HG03432 (cell line): ENCODE results near the gene EIF4G1.

Experiments
- ATAC-seq: cut with Tn5 transposase; IDR thresholded peaks from one replicate; pipeline ENCODE4 v1.9.1; 2021; ENCODE audit warnings: mild to moderate bottlenecking, moderate library complexity; ENCODE audit not compliant: unreplicated experiment

EIF4G1 gene

DNA sequence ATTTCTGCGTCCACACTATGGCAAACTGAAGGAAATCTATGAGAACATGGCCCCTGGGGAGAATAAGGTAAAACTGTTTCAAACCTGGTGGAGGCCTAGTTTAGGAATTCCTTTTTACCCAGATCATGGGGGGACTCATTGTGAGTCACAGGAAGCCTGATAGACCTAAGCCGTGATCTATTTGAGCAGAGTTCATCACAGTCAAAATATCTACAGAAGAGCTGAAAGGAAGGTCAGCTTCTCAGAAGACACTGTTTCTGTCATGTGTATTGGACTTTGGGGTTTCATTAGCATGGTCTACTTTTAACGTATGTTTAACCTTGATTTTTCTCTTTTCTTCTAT lies 14.1 kb upstream of the EIF4G1 start:
- no peak for ATAC-seq

DNA sequence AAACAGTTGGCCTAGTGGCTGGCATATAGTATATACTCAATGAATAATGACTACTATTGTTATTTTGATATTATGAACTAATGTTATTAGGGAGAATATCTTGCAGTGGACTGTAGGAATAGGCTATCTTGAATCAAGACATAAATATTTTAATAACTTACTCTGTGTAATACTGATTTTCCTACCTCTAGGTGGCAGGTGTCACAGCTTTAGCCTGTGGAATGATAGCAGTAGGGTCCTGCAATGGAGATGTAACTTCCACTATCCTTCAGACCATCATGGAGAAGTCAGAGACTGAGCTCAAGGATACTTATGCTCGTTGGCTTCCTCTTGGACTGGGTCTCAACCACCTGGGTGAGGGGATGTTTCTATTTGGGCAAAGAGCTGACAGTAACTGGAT lies 8.8 kb upstream of the EIF4G1 start:
- no peak for ATAC-seq

DNA sequence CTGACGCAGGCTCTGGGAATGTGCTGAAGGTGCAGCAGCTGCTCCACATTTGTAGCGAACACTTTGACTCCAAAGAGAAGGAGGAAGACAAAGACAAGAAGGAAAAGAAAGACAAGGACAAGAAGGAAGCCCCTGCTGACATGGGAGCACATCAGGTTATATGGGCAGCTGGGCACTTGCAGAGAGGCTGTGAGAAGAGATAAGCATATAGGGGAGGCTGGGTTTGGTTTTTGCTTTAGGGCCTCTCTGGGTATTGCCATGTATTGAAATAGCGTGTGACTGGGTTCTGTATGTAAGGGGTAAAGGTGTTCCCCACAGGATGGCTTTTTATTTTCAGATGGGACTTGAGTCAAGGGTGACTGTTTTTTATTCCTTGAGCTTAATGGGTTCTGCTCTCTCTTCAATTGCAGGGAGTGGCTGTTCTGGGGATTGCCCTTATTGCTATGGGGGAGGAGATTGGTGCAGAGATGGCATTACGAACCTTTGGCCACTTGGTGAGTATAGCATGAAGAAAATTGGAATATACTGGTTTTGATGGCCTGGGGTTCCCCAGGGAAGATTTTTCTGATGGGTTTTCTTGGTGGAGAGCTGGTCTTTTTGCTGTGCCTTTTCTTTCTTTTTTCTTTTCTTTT lies 7.9 kb upstream of the EIF4G1 start:
- ATAC-seq, result no peak

DNA sequence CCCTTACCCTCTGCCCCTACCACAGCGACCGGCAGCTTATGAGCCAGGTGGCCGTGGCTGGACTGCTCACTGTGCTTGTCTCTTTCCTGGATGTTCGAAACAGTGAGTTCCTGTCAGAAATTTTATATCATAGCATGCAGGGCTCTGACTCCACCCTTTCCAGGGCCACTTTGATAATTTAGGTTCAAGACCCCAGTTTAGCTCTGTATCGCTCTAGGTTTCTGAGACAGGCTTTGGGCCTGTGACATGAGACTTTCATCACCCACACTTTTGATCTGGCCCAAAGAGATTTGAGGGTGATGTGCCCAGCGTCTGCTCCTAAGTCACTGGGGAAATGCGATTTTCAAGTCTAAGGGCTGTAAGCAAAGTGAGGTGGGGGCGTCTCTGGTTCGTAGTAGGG lies 6.5 kb upstream of the EIF4G1 start:
- ATAC-seq, result no peak

DNA sequence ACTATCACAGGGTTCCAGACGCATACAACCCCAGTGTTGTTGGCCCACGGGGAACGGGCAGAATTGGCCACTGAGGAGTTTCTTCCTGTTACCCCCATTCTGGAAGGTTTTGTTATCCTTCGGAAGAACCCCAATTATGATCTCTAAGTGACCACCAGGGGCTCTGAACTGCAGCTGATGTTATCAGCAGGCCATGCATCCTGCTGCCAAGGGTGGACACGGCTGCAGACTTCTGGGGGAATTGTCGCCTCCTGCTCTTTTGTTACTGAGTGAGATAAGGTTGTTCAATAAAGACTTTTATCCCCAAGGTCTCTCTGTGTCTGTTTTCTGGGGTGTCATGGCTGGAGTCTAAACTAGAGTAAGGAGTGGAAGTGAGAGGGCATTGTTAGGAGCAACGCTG lies 5.7 kb upstream of the EIF4G1 start:
- no peak for ATAC-seq

DNA sequence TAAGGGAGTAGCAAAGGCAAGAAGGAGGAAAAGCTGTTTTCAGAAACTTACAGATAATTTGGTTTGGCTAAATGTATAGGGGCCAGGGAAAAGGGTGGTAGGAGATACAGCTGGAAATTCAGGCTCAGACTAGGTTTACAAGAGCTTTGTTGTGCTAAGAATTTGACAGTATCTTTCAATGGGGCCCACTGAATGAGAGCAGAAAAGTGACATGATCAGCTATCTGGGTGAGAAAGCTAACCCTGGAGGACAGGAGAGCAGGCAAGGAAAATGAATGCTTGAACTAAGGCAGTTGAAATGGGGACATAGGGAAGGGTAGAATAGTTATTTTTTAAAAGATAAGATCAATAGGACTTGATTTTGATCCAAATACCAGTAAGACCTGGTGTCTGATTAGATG lies 2.8 kb upstream of the EIF4G1 start:
- ATAC-seq, result no peak

DNA sequence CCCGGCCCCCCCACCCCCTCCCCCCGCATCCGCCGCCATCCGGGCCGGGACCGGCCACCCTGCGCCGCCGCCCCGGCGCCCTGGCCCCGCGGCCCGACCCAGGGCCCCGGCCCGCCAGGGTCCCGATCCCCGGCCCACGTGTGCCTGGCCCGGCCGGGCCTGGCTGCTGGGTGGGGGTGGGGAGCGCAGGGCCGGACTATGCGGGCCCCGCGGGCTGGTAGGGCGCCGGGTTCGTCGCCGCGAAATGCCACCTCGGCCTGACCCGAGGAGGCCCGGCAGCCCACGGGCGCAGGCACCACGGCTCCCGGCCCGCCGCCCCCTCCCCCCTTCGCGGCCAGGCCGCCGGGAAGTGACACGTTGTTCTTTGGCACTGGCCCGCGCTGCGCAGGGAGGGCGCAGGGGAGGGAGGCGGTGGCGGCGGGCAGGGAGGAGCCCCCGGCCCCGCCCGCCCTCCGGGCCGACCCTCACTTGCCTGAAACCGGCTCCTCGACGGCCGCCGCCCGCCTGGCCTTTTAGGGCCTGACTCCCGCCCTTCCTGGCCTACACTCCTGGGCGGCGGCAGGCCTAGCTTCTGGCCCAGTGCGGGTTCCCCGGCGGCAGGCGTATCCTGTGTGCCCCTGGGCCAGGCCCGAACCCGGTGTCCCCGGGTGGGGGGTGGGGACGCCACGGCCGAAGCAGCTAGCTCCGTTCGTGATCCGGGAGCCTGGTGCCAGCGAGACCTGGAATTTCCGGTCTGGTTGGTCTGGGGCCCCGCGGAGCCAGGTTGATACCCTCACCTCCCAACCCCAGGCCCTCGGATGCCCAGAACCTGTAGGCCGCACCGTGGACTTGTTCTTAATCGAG lies 515 bp downstream of the EIF4G1 start:
- peak; percentile 50 for ATAC-seq

DNA sequence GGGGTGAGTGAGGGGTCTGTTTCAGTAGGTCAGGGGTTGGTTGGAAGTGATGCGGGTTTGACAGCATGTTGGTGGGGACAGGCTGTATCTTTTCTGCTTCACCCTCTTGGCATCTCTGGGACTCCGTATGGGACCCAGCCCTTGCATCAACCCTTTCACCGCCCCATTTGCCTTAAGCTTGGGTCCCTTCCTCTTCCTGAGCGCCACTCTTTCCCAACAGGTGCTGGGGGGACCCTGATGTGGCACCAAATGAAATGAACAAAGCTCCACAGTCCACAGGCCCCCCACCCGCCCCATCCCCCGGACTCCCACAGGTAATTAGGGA lies 1.1 kb downstream of the EIF4G1 start:
- ATAC-seq, result peak; percentile 4

DNA sequence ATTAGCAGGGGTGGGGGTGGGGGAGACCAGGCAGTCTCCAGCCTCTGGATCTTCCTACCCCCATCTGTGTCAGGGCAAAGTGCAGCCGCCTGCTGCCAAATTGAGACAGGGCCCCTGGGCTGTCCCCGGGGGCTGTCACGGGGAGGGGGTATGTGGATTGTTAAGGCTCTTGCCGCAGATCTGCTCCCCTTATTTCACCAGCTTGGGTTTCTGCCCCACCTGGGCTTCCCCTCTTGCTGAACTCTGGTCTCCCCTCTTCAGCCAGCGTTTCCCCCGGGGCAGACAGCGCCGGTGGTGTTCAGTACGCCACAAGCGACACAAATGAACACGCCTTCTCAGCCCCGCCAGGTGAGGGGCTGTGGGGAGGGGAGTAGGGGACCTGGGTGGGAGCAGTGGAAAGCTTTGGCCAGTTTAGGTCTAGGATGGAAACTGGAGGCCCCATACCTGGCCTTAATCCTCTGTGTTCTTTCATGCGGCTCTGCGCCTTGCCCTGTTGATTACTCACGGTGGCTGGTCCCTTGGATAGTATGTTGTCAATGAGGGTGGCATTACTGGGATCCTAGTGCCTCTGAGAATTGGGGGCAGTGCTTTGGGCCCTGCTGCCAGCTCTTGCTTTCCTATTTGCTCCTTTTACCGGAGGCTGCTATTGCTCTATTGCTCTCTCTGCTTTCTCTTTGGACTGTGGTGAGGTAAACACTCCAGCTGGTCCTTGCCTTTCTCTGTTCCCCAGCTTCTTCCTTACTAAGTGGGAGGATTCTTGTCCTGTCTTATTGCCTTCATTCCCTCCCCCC lies 1.7 kb downstream of the EIF4G1 start:
- no peak for ATAC-seq

DNA sequence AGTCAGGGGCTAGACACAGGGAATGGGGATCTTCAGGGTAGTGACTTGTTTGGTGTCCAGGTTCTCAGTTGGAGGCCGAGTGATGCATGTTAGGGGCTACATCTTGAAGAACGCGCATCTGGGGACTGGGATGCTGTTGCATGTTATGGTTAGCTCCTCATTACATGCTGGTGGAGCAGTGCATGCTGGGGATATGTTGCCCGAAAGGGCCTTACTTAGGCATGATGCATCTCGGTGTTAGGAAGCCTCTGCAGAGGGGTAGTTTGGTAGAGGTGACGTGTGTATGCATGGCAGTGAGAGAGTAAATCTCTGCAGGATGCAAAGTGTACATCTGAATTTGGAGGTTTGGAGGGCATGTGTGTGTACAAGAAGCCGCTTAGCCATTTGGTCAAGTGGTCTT lies 2.4 kb downstream of the EIF4G1 start:
- no peak for ATAC-seq

DNA sequence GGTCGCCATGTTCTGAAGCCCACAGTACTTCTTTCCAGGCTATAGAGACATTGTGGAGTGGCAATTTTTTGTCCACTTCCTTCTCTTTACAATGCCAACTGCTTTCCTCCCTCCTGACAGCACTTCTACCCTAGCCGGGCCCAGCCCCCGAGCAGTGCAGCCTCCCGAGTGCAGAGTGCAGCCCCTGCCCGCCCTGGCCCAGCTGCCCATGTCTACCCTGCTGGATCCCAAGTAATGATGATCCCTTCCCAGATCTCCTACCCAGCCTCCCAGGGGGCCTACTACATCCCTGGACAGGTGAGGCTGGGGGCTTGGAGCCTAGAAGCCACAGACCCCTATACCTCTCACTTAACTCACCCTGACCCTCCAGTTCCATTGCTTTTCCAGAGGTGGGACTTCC lies 2.8 kb downstream of the EIF4G1 start:
- no peak for ATAC-seq

DNA sequence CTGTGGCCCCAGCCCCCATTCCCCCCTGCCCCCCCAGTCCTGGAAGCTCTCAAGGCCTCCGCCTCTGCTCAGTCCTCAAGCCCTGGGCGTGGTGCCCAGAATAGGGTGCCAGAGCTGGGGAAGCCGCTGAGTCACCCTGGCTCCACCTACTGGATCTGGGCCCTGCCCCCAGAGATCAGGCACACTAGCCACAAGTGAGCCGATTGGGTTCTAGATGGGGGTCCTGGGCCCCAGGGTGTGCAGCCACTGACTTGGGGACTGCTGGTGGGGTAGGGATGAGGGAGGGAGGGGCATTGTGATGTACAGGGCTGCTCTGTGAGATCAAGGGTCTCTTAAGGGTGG lies 5.7 kb downstream of the EIF4G1 start:
- no peak for ATAC-seq

DNA sequence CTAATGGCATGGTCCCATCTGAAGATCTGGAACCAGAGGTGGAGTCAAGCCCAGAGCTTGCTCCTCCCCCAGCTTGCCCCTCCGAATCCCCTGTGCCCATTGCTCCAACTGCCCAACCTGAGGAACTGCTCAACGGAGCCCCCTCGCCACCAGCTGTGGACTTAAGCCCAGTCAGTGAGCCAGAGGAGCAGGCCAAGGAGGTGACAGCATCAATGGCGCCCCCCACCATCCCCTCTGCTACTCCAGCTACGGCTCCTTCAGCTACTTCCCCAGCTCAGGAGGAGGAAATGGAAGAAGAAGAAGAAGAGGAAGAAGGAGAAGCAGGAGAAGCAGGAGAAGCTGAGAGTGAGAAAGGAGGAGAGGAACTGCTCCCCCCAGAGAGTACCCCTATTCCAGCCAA lies 7.3 kb downstream of the EIF4G1 start:
- no peak for ATAC-seq

DNA sequence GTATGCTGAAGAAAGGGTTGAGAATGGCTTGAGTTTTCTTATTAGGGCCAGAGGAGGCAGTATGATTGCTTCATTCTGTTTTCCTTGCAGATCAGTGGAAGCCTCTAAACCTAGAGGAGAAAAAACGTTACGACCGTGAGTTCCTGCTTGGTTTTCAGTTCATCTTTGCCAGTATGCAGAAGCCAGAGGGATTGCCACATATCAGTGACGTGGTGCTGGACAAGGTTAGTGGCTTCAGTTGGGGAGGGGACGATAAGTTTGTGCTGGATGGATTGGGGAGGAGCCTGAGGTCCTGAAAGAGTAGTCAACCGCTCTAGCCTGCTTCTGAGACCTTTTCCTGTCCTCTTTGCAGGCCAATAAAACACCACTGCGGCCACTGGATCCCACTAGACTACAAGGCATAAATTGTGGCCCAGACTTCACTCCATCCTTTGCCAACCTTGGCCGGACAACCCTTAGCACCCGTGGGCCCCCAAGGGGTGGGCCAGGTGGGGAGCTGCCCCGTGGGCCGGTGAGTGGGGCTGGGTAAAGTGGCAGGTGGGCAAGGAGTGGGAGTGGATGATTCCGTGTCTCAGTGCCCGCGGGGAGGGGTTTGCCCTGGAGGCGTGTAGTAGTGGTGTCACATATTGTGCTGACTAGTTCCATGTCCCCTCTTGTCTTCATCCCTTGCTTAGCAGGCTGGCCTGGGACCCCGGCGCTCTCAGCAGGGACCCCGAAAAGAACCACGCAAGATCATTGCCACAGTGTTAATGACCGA lies 8.5 kb downstream of the EIF4G1 start:
- no peak for ATAC-seq

DNA sequence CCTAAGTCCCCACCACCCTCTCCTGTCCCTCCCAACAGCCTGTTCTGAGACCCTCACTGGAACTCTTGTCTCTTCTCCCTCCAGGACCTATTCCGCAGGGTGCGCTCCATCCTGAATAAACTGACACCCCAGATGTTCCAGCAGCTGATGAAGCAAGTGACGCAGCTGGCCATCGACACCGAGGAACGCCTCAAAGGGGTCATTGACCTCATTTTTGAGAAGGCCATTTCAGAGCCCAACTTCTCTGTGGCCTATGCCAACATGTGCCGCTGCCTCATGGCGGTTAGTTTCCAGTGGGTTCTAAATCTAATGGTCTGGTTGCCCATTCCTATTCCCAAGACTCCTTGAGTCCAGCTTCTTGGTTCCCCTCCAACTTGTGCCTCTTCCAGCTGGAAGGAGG lies 9.3 kb downstream of the EIF4G1 start:
- no peak for ATAC-seq

DNA sequence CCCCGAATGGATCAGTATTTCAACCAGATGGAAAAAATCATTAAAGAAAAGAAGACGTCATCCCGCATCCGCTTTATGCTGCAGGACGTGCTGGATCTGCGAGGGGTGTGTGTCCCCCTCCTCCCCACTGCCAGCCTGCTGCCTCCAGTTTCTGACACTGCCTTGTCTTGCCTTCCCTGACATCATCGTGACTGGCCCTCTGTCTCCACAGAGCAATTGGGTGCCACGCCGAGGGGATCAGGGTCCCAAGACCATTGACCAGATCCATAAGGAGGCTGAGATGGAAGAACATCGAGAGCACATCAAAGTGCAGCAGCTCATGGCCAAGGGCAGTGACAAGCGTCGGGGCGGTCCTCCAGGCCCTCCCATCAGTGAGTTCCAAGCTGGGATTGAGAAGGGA lies 10.9 kb downstream of the EIF4G1 start:
- ATAC-seq, result no peak

DNA sequence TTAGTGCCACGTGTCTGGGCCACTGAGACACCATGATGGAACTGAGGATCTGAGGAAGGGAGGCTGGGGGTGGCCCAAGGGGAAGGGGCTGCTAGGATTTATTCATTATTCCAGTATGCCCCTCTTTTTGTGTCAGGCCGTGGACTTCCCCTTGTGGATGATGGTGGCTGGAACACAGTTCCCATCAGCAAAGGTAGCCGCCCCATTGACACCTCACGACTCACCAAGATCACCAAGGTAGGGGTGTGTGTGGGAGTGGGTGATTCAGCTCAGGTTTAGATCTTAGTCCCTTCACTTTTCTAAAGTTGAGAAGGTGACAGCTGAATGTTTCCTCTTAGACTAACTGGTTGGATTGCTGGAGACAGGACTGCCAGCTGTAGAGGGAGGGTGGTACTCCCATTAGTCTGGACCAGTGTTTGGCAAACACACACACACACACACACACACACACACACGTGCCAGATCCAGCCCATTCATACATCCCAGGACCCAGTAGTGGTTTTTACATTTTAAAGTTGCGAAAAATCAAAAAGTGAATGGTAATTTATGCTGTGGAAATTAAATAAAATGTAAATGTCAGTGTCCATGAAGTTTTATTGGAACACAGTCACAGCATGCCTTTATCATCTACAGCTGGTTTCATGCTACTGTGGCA lies 11.4 kb downstream of the EIF4G1 start:
- no peak for ATAC-seq

DNA sequence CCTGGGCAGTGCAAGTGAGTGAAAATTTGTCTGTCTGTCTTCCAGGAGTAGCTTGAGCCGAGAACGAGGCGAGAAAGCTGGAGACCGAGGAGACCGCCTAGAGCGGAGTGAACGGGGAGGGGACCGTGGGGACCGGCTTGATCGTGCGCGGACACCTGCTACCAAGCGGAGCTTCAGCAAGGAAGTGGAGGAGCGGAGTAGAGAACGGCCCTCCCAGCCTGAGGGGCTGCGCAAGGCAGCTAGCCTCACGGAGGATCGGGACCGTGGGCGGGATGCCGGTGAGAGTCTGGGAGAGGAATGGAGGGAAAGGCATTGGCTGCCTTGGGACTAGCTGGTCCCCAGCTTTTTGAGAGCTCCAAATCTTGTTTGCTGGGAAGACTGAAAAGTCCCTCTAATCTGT lies 12.8 kb downstream of the EIF4G1 start:
- ATAC-seq, result no peak

DNA sequence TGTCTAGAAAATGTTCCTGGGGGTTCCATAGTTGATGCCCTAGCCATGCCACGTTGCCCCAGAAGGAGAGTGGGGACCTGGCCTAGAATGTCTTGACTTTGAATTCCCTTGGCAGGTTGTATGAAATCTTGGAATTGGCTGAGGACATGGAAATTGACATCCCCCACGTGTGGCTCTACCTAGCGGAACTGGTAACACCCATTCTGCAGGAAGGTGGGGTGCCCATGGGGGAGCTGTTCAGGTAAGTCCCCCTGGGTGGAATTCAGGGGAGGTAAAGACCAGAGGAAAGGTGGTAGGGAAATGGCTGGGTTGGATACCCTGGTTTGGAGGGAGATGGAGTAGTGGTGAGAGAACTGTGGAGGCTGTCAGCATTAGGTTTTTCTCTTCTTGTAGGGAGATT lies 14.1 kb downstream of the EIF4G1 start:
- ATAC-seq, result no peak

DNA sequence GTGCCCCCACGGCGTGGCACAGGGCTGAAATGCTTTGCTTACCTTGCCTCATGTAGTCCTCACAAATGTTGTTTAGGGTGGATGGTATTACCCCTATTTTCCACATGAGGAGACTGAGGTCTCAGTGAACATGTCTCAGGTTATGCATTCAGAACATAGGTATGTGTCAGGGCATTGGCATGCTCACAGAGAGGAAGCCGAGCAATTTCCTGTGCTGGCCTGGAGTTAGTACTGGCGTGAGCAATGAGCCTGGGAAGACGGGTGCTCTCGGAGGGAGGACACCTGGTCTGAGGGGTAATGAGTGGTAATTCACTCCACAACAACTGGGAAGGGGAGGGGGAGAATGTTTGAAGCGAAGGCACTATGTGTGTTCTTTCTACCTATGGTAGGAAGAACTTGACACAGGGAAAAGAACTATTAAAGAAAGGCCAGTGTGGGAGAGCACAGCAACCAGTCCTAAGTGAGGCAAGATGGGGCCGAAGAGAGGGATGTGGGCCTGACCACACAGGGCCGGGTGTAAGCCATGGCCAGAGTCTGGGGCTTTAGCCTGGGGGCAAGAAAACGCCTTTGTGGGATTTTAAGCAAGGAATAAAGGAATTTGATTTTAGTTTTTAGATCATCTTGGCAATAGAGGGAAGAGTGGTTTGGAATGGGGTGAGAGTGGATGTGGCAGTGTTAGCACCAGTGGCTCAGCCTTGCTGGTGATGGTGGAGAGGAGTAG lies 18.1 kb downstream of the EIF4G1 start:
- ATAC-seq, result no peak
